Fibroblast of lung (primary cell): Measurements from ENCODE around the gene CCDC102B. TPM values are rescaled to one million over a fixed set of nuclear protein-coding genes. Genes with fewer than 3 reads are reported as not detected.

ENCODE experiments used
- DNase-seq, 2 donors: peaks; one replicate each; pipeline versions ENCODE4 v3.0.0 to v3.0.0-alpha.2; 2010; ENCODE audit warnings: low read depth in 2 of 2
- H2AFZ ChIP-seq: 2 replicates; pipeline ENCODE4 v1.5.1; 2012; ENCODE audit warnings: low read length, control low read depth, inconsistent platforms
- H3K27ac ChIP-seq: 2 replicates; pipeline ENCODE4 v1.5.1; 2011; ENCODE audit warnings: low read length, control low read depth; ENCODE audit not compliant: insufficient read depth
- H3K27me3 ChIP-seq: 2 replicates; pipeline ENCODE4 v1.5.1; 2011; ENCODE audit warnings: mild to moderate bottlenecking, low read length; ENCODE audit not compliant: control insufficient read depth, insufficient read depth
- H3K36me3 ChIP-seq: 2 replicates; pipeline ENCODE4 v1.5.1; 2011; ENCODE audit warnings: low read length; ENCODE audit not compliant: control insufficient read depth, insufficient read depth
- H3K4me1 ChIP-seq: 2 replicates; pipeline ENCODE4 v1.5.1; 2011; ENCODE audit warnings: low read length; ENCODE audit not compliant: control insufficient read depth, insufficient read depth; ENCODE audit errors: extremely low read depth
- H3K4me2 ChIP-seq: 2 replicates; pipeline ENCODE4 v1.5.1; 2011; ENCODE audit warnings: low read length, control low read depth; ENCODE audit not compliant: insufficient read depth; ENCODE audit errors: extremely low read depth
- H3K4me3 ChIP-seq, 4 experiments: fragments of 200-600 bp in 1 of 4; sonication (generic) in 1 of 4; replicated peaks in 1 of 4; 2 replicates each; pipeline ENCODE4 v1.5.1; 2011 to 2016; ENCODE audit warnings: low read length in 4 of 4, low read depth in 3 of 4, mild to moderate bottlenecking in 3 of 4, control low read depth in 2 of 4, inconsistent platforms in 1 of 4, mixed read lengths in 1 of 4; ENCODE audit not compliant: insufficient read depth in 1 of 4; ENCODE audit errors: control extremely low read depth in 1 of 4
- H3K79me2 ChIP-seq: 2 replicates; pipeline ENCODE4 v1.5.1; 2012; ENCODE audit warnings: mild to moderate bottlenecking, low read length, inconsistent platforms; ENCODE audit not compliant: control insufficient read depth, insufficient read depth
- H3K9ac ChIP-seq: 2 replicates; pipeline ENCODE4 v1.5.1; 2011; ENCODE audit warnings: mild to moderate bottlenecking, low read length, control low read depth; ENCODE audit not compliant: insufficient read depth
- H3K9me3 ChIP-seq: 2 replicates; pipeline ENCODE4 v1.5.1; 2012; ENCODE audit warnings: low read depth, low read length; ENCODE audit not compliant: control insufficient read depth, insufficient read depth
- H4K20me1 ChIP-seq: 2 replicates; pipeline ENCODE4 v1.5.1; 2011; ENCODE audit warnings: low read length; ENCODE audit not compliant: control insufficient read depth, insufficient read depth; ENCODE audit errors: extremely low read depth
- CTCF ChIP-seq, 2 donors: IDR thresholded peaks in 1 of 2; conservative IDR thresholded peaks in 1 of 2; 1 replicate in 1 of 2; 2 replicates in 1 of 2; pipeline ENCODE4 v1.5.1; 2011 to 2012; ENCODE audit warnings: low read length in 2 of 2, control low read depth in 1 of 2, inconsistent platforms in 1 of 2, low read depth in 1 of 2, mild to moderate bottlenecking in 1 of 2
- EZH2 ChIP-seq: IDR thresholded peaks from 2 replicates; pipeline ENCODE4 v1.5.1; 2012; ENCODE audit warnings: low read length, control low read depth, mild to moderate bottlenecking; ENCODE audit errors: missing control alignments
- polyA plus RNA-seq, 2 donors: library from polyadenylated mRNA; depleted of rRNA in 1 of 2; stranded (reverse) in 1 of 2; unstranded in 1 of 2; fragments of >200 nt; gene quantifications; 2 replicates each; pipeline ENCODE4 v1.2.1, GENCODE V29; 2011 to 2012; ENCODE audit warnings: missing spikeins in 1 of 2
- total RNA-seq: library from RNA; depleted of rRNA; stranded (reverse); fragments of >200 nt; gene quantifications from 2 replicates; pipeline ENCODE4 v1.2.1, GENCODE V29; 2014

Gene CCDC102B
- total and polyA plus RNA-seq, 2 donors (not counting 1 experiment from before 2014, with no cell fraction given): 33.7 to 35.3 TPM

- no peak overlapping the region for H3K27ac ChIP-seq
- no peak overlapping the region for H2AFZ ChIP-seq
- DNase-seq: peak in 1 of 2 donors; percentile 68
- no peaks in the 10 kb centered on the region for H3K36me3 ChIP-seq
- no peaks in the 10 kb centered on the region for H3K4me1 ChIP-seq
- H3K79me2 ChIP-seq: no peaks in the 10 kb centered on the region
- H3K9ac ChIP-seq: no peak overlapping the region
- H3K9me3 ChIP-seq: no peaks in the 10 kb centered on the region
- no peak for TF ChIP-seq CTCF (conservative IDR thresholded peaks at IDR 0.05 in 1 of 2, IDR thresholded peaks at IDR 0.05 in 1 of 2; ENCODE audit: low read depth in 1 of 2, low read length in 2 of 2)
- TF ChIP-seq EZH2: no peak
- H4K20me1 ChIP-seq: no peaks in the 10 kb centered on the region
- no peak overlapping the region for H3K4me3 ChIP-seq
- H3K4me2 ChIP-seq: no peak overlapping the region
- H3K27me3 ChIP-seq: no peaks in the 10 kb centered on the region
These were observed 28.4 kb upstream of the CCDC102B start for GRCh38 chr18:68769461-68769860.

- Histone ChIP-seq H3K27ac (no peak overlapping the region), H2AFZ (no peak overlapping the region), H3K79me2 (no peaks in the 10 kb centered on the region), H3K9ac (no peak overlapping the region), H3K27me3 (no peaks in the 10 kb centered on the region), H3K4me1 (no peaks in the 10 kb centered on the region), H3K9me3 (no peaks in the 10 kb centered on the region), H3K4me3 (no peak overlapping the region), H3K36me3 (no peaks in the 10 kb centered on the region), H3K4me2 (peak overlapping the region; percentile 38), H4K20me1 (no peaks in the 10 kb centered on the region)
- TF ChIP-seq EZH2 (no peak), CTCF (conservative IDR thresholded peaks at IDR 0.05 in 1 of 2, IDR thresholded peaks at IDR 0.05 in 1 of 2; ENCODE audit: low read depth in 1 of 2, low read length in 2 of 2) (no peak)
- no peak for DNase-seq
These were observed 25.6 kb upstream of the CCDC102B start for GRCh38 chr18:68772268-68772667.

- Histone ChIP-seq H3K9me3 (no peaks in the 10 kb centered on the region), H3K27ac (peak overlapping the region; percentile 39), H3K4me2 (peak overlapping the region; percentile 15), H3K27me3 (no peaks in the 10 kb centered on the region), H3K4me3 (no peak overlapping the region), H4K20me1 (no peaks in the 10 kb centered on the region), H3K9ac (no peak overlapping the region), H3K36me3 (no peaks in the 10 kb centered on the region), H2AFZ (no peak overlapping the region), H3K4me1 (peaks cover 6% of the 10 kb centered on the region), H3K79me2 (no peaks in the 10 kb centered on the region)
- TF ChIP-seq CTCF (conservative IDR thresholded peaks at IDR 0.05 in 1 of 2, IDR thresholded peaks at IDR 0.05 in 1 of 2; ENCODE audit: low read depth in 1 of 2, low read length in 2 of 2) (no peak), EZH2 (no peak)
- peak in 1 of 2 donors; percentile 83 for DNase-seq
These were observed 19.5 kb upstream of the CCDC102B start for GRCh38 chr18:68778280-68778886.
